ENCODE measurements around the gene MEF2C.

DNA sequence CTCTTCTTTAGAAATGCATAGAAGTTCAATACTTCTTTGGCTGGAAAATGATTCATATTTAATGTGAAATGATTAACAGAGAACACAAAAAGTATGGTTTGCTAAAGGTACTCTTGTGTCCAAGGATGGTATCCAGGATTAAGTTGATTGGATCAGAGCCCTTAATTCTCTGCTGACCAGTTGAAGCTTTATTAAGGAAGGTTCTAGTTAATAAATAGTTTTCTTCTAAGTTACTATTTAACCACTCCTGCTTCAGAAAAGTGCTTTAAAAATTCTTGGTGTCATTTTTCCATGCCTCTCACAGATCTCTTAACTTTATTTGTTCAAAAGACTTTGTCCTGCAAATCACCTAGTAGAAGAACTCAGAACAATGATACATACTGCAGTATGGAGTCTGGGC lies 134.3 kb downstream of the MEF2C start:
- no peak for TF ChIP-seq POLR2A (IDR thresholded peaks at IDR 0.05)
- TF ChIP-seq, protein P1, sequence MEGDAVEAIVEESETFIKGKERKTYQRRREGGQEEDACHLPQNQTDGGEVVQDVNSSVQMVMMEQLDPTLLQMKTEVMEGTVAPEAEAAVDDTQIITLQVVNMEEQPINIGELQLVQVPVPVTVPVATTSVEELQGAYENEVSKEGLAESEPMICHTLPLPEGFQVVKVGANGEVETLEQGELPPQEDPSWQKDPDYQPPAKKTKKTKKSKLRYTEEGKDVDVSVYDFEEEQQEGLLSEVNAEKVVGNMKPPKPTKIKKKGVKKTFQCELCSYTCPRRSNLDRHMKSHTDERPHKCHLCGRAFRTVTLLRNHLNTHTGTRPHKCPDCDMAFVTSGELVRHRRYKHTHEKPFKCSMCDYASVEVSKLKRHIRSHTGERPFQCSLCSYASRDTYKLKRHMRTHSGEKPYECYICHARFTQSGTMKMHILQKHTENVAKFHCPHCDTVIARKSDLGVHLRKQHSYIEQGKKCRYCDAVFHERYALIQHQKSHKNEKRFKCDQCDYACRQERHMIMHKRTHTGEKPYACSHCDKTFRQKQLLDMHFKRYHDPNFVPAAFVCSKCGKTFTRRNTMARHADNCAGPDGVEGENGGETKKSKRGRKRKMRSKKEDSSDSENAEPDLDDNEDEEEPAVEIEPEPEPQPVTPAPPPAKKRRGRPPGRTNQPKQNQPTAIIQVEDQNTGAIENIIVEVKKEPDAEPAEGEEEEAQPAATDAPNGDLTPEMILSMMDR (IDR thresholded peaks at IDR 0.05): no peak
